Measurements from ENCODE around the gene SLC9A9. TPM values are rescaled to one million over a fixed set of nuclear protein-coding genes. Genes with fewer than 3 reads are reported as not detected.
A peak's percentile ranks its signal among the peaks of the same experiment; 100 is the strongest.
"Not testable (repeated sequence)": the region's sequence is repeated elsewhere in the genome, so short reads cannot be mapped to it uniquely, and the experiment has no call there.

The SLC9A9 gene
- total RNA-seq, 4 donors from 2014 or later, result 1.7 to 8.2 (median 3.6) TPM

- in situ Hi-C loops (cut with MboI; ENCODE audit: low sequenced_read_pairs in 4 of 4), result no loop called here
- Histone ChIP-seq H3K9me3 (no peaks in the 10 kb centered on the region), H3K4me1 (no peaks in the 10 kb centered on the region), H3K4me3 (no peak overlapping the region), H3K27ac (no peak overlapping the region), H3K27me3 (no peaks in the 10 kb centered on the region), H3K36me3 (no peaks in the 10 kb centered on the region)
- no peak for TF ChIP-seq POLR2A (IDR thresholded peaks at IDR 0.05)
- TF ChIP-seq, protein P1, sequence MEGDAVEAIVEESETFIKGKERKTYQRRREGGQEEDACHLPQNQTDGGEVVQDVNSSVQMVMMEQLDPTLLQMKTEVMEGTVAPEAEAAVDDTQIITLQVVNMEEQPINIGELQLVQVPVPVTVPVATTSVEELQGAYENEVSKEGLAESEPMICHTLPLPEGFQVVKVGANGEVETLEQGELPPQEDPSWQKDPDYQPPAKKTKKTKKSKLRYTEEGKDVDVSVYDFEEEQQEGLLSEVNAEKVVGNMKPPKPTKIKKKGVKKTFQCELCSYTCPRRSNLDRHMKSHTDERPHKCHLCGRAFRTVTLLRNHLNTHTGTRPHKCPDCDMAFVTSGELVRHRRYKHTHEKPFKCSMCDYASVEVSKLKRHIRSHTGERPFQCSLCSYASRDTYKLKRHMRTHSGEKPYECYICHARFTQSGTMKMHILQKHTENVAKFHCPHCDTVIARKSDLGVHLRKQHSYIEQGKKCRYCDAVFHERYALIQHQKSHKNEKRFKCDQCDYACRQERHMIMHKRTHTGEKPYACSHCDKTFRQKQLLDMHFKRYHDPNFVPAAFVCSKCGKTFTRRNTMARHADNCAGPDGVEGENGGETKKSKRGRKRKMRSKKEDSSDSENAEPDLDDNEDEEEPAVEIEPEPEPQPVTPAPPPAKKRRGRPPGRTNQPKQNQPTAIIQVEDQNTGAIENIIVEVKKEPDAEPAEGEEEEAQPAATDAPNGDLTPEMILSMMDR (IDR thresholded peaks at IDR 0.05 in 4 of 5, conservative IDR thresholded peaks at IDR 0.05 in 1 of 5), result no peak
- intact Hi-C loops (cut with DNase I; ENCODE audit: low total_unique reads), result no loop called here
- DNase-seq (peak in 1 of 2 donors; percentile 27), ATAC-seq (peak; percentile 14 to 16)
Observed at GRCh38 chr3:143529018-143529478, 319.2 kb downstream of the SLC9A9 start.

DNA sequence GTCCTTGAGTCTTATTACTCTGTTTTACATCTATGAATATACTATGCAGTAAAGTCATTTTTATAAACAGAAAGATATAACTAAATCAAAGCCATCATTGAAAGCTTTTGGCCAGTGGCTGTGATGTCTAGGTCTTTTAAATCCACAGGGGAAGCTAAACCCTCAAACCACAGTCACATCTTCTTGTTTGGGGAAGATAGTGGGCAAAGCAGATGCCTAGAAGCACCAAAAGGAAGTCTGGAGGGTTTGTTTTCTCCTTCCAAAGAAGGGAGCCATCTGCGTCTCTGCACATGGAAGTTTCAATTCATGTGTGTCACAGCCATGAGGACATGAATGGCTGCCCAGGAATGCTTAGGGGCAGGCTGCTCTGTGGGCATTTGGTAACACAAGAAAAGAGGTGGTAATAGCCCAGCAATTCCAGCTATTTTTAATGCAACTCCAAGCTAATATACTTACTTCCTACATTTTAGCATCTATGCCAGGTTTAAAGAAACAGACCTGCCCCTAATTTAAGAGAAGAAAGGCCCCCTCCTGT is 322.2 kb downstream of the SLC9A9 start:
- no peaks in the 10 kb centered on the region for H3K9me3 ChIP-seq
- H3K27me3 ChIP-seq, result no peaks in the 10 kb centered on the region
- H3K36me3 ChIP-seq, result no peaks in the 10 kb centered on the region
- in situ Hi-C loops (cut with MboI; ENCODE audit: low sequenced_read_pairs in 4 of 4) (no loop called here), intact Hi-C loops (cut with DNase I; ENCODE audit: low total_unique reads) (no loop called here)
- DNase-seq, result no peak
- H3K4me1 ChIP-seq, result no peaks in the 10 kb centered on the region
- no peak overlapping the region for H3K27ac ChIP-seq
- no peak for TF ChIP-seq POLR2A (IDR thresholded peaks at IDR 0.05)
- TF ChIP-seq, protein P1 (IDR thresholded peaks at IDR 0.05 in 4 of 5, conservative IDR thresholded peaks at IDR 0.05 in 1 of 5), result no peak
- ATAC-seq, result no peak
- H3K4me3 ChIP-seq, result no peak overlapping the region

GRCh38 chr3:143525408-143525807 is 322.9 kb downstream of the SLC9A9 start:
- DNase-seq (no peak), ATAC-seq (peak; percentile 66 to 87)
- no peaks in the 10 kb centered on the region for H3K36me3 ChIP-seq
- in situ Hi-C loops (cut with MboI; ENCODE audit: low sequenced_read_pairs in 4 of 4) (no loop called here), intact Hi-C loops (cut with DNase I; ENCODE audit: low total_unique reads) (no loop called here)
- no peak overlapping the region for H3K27ac ChIP-seq
- no peak for TF ChIP-seq POLR2A (IDR thresholded peaks at IDR 0.05)
- TF ChIP-seq, protein P1 (IDR thresholded peaks at IDR 0.05 in 4 of 5, conservative IDR thresholded peaks at IDR 0.05 in 1 of 5), result no peak
- H3K4me1 ChIP-seq, result no peaks in the 10 kb centered on the region
- no peak overlapping the region for H3K4me3 ChIP-seq
- H3K9me3 ChIP-seq, result no peaks in the 10 kb centered on the region
- H3K27me3 ChIP-seq, result no peaks in the 10 kb centered on the region

GRCh38 chr3:143521803-143522202 is 326.5 kb downstream of the SLC9A9 start:
- Histone ChIP-seq H3K27me3 (no peaks in the 10 kb centered on the region), H3K4me1 (no peaks in the 10 kb centered on the region), H3K4me3 (no peak overlapping the region), H3K27ac (no peak overlapping the region), H3K9me3 (no peaks in the 10 kb centered on the region), H3K36me3 (no peaks in the 10 kb centered on the region)
- DNase-seq, result no peak
- TF ChIP-seq, protein P1 (IDR thresholded peaks at IDR 0.05 in 4 of 5, conservative IDR thresholded peaks at IDR 0.05 in 1 of 5), result no peak
- no peak for TF ChIP-seq POLR2A (IDR thresholded peaks at IDR 0.05)
- intact Hi-C loops (cut with DNase I; ENCODE audit: low total_unique reads) (no loop called here), in situ Hi-C loops (cut with MboI; ENCODE audit: low sequenced_read_pairs in 4 of 4) (no loop called here)
- no peak for ATAC-seq

GRCh38 chr3:143517131-143517530 is 331.1 kb downstream of the SLC9A9 start:
- ATAC-seq; H3K36me3 ChIP-seq; intact Hi-C loops (cut with DNase I; ENCODE audit: low total_unique reads); H3K4me3 ChIP-seq; DNase-seq; H3K4me1 ChIP-seq; in situ Hi-C loops (cut with MboI; ENCODE audit: low sequenced_read_pairs in 4 of 4); H3K27ac ChIP-seq; H3K27me3 ChIP-seq; H3K9me3 ChIP-seq: not testable (repeated sequence)
